Activated CD8-positive, alpha-beta memory T cell treated with anti-CD3 and anti-CD28 coated beads, Interleukin-2, amount 50 U/mL, for 48 hours (primary cell): Measurements from ENCODE around the gene EFCAB6.

ENCODE experiments used
- DNase-seq: peaks from one replicate; pipeline ENCODE4 v3.0.0-alpha.2; 2020

EFCAB6 gene

DNA sequence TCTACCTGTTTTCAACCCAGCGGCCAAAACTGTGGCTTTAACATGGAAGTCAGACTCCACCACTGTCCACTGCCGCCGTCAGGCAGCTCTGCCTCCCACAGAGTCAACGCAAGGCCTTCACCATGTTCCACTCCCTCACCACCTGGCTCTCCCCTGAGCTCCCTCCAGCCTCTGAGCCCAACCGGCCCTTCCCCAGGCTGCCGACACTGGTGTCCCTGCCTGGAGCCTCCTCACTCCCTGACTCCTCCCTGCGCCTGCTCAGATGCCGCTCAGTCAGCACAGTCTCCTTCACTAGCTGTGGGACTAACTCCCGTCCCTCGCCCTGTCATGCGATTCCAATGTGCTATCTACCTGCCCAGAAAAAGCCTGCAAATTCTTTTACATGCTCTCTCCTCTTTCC lies 33.9 kb upstream of the EFCAB6 start:
- DNase-seq, result no peak

DNA sequence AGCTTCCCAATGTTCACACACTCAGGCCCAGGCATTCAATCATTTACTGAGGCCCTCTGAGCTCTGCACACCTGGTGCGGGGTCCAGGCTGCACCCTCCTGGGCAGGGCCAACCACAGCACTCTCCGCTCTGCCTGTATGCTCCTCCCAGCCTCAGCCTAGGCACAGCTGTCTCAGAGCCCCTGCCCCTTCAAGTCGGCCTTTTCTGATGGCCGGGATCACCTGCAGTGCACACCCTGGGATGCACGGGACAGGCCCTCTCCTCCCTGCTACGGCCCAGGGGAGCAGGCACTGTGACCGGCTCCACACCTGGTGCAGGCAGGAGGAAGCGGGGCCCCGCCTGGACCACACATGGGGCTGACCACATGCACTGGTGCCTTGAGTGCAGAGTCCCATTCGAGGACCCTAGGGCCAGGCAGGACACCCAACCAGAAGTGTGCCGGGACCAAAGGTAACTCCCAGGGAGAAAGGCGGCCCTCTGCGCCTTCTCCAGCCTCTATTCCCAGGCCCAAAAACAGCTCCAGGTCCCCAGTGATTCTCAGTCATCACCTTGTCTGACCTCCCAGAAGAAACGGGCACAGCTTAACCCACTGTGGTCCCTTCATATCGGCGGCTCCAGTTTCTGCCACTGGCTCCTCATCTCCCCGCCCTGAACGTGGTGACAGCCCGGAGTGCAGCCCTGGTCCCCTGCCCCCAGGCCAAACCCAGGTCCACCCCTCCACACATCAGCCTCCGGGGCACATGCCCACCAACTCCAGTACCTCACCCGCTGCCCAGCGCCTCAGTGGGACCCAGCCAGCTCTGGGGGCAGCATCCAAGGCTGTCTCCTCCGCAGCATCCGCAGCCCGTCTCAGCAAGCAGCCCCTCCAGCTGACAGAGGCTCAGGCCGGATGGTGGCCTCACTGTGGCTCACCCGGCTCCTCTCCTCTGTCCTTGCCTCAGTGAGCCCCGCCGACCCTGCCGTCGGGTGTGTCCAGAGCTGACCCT lies 32.7 kb upstream of the EFCAB6 start:
- no peak for DNase-seq

DNA sequence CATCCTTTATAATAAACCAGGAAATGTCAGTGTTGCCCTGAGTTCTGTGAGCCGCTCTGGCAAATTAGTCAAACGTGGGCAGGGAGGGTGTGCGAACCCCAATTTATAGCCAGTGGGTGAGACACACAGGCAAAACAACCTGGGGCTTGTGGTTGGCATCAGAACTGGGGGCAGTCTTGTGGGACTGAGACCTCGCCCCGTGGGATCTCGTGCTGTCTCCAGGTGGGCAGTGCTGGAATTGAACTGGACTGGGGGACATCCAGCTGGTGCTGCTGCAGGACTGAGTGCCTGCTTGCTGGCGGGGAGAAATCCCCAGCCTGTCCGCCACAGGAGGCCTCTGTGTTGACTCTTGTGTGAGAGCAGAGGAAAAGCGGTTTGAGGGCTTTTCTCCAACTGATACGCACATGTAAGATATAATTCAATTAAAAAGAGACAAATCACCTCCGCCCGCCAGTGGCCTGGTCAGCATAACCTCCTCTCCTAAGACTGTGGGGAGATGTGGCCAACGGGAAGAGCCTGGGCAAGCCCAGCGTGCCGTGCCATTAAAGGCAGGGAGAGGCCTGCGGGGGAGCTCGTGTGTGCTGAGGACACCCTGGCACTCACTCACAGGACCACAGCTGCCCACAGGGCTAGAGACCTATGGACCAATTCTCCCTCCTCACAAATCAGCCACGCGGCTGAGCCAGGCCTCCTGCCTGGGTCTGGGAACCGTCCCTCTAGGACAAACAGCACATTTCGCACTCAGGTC lies 31.9 kb upstream of the EFCAB6 start:
- DNase-seq, result no peak

DNA sequence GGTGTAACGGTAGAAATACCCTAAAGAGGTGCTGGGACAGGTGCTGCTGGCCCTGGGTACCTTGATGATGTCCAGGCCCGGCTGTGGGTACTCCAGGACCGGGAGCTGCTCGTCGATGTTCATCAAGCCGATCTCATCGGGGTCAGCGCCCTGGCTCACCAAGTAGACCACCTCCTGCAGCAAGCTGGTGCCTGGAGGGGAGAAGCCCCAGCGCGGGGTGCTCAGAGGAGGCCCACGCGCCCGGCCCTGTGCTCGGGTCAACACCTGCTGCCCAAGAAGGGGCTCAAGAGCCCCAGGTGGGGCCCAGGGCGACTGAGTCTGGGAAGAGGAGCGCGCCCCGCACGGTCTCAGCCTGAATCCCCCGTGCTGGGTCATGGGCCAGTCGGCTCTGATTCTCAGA lies 29.6 kb upstream of the EFCAB6 start:
- no peak for DNase-seq

DNA sequence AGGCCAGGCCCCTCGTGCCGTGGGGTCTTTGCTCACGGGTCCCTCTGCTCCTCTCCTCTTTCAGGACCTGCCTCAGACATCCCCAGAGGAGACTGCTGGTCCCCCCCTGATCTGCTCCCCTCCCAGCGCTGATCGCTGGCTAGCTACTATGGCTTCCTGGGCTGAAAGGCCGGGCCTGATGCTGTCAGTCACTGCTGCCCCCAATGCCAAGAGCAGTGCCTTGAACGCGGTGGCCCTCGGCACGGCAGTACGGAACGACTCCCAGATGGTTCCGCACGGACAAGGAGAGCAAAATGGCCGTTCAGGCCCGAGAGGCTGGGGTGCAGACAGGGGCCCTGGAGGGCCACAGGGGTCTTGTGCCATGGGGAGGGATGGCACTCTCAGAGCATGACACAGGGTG lies 28.7 kb upstream of the EFCAB6 start:
- no peak for DNase-seq

DNA sequence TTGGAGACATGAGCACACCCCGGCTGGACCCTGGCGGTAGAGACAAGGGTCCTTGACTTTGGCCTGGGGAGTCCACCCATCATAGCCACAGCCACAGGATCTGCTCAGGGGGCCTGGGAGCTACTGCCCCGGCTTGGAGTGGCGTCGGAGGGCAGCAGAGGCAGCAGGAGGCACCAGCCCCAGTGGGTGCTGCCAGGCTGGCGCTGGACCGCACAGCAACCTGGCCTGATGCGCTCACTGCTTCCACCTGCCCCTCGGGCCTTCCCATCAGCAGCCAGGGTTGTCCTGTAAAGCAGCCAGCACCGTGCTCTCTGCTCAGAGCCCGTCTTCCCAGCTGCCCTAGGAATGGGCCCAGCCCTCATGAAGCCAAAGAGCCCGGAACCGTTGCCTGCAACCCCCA lies 28.3 kb upstream of the EFCAB6 start:
- no peak for DNase-seq

DNA sequence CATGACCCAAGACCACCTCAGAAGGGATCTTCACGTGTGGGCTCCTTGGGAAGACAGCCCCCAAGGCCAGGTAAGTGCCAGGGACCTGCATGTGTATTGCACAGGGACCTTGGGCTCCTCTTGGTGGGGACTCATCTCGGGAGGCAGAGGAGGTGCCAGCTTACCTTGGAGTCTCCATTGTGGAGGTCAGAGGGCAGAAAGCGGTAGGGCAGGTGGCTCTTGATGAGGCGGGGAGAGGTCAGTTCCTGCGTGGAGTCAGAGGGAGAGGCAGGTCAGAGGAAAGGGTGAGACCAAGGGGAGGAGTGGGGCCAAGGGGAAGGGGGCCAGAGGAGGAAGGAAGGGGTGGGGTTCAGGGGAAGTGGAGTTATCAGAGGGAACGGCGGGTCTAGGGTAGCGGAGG lies 27.7 kb upstream of the EFCAB6 start:
- DNase-seq, result no peak

DNA sequence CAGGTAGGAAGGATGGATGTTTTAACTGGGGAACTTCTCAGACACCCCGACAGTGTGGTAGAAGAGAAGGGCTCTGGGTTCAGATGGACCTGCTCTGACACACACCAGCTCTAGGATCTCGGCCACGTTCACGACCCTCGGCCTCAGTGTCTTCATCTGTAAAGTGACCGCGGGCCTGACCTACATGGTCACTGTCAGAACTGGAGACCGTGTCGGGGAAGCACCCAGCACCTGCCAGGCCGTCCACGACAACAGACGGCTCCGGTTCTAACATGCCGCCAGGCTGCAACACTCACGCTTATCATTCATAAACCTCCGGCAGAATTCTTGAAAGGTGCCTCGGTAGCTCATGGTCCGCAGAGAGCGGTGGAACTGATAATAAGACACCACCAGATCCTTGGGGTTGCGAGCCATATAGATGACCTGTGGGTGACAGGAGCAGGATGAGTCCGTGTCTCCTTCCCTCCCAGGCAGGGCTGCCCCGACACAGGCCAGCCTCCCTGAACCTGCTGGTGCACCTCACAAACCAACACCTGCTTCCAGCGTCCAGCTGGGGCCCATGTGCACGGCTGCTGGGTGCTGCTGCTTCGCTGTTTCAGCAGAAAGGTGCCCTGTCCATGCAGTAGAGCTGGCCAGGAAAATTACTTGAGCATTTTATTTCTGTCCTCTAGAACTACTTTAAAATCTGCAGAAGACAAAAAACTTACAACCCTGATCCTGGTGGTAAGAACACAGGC lies 26.6 kb upstream of the EFCAB6 start:
- no peak for DNase-seq

DNA sequence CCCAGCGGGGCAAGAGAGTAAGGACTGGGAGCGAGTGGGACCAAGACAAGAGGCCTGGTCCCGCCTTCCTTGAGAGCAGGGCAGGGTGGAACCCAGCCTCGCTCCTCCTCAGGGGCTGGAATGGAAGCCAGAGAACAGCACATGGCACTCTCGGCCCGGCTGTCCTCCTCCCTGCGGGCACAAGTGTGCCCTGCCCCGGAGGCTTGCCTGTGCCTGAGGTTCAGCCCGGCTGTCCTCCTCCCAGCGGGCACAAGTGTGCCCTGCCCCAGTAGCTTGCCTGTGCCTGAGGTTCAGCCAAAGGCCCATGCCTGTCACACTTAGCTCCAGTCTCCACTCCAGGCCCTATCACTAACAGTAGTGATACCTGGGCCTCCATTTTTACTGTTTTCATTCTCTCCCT lies 26.1 kb upstream of the EFCAB6 start:
- DNase-seq, result no peak

DNA sequence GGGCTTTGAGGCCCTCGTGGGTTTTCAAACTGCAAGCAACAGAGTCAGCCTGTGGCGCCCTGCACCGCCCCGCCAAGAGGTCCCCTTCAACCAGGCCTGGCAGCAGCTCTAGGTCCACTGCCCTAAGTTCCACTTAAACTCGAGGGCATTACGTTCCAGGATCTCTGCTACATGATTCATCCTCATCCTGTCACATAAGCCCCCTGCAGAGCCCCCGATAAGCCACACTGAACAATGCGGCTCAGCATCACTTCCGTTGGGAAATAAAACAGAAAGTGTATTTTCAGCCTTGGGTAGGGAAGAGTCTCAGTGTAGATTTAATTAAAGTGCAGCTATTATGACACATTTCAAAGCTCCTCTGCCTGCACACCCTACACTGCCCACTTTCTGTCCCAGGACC lies 25.6 kb upstream of the EFCAB6 start:
- no peak for DNase-seq

DNA sequence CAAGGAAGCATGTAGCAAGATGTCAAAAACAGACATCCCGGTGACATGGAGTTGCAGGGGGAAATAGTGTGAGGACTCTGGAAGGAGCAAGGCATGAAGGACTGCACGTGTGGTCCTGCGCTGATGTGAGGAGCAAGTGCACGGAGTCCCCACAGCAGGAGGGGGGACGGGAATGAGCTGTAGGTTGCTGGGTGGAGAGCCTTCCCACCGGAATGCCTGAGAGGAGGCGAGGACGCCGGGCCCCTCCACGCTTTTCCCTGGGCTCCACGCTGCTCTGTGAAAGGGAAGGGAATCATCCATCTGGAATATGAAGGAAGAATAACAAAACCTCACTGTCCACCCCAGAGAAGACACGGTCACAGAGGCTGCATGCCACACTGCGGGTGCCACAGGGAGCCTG lies 23.6 kb upstream of the EFCAB6 start:
- no peak for DNase-seq

DNA sequence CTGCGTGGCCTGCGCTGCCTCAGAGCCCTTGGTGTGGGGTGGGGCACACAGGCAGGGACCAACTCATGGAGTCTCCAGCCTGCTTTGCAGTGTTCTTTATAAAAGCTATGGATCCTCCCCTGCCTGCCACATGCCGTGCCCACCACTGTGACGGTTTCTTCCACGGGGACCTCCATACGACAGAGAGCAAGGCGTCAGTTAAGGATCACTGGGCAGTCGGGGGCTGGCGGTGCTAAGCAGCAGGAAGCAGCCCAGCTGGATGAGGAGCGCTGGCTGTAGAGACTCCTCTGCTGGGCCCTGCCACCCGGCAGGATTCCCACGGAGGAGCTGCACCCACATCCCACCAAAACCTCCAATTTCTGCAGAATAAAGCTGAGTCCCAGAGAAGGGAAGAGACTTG lies 23.1 kb upstream of the EFCAB6 start:
- no peak for DNase-seq

DNA sequence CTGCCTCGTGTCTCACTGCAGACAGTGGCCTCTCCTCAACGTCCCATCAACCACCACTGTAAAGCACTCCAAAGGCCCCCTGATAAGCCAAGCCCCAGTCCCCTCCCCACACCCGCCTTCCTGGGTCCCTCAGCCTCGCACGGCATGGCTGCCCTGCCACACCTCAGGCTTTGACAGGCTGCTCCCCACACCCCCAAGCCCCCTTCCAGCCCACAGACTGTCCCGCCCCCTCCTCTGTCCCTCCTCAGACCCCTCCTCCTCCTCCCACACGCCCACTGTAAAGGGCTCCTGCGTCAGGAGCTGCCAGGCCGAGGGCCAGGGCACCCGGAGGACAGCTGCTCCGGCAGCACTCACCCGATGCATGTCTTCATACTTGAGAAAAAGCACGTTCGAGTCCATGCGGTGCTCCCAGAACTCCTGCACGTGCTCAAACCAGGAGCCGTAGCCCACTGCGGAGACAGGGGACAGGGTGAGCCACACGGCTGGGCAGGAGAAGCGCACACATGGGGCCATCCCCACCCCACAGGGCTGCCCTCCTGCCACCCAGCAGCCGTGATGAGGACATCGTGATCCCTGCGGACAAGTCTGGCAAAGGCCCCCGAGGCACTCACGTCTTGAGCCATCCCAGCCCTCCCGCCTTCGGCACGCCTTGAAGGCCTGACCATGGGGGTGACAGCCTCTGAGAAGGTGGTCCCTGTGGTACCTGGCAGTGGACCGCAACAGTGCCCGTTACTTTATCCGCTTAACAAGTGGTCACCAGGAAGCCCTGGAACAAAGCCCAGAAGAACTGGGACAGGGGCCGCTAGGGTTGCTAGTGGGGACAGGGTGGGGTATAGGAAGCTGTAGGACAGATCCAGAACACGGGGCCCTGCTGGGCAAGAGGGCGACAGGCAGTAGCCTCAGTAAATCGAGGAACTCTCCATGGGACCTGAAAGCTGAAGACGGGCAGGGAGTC lies 21.5 kb upstream of the EFCAB6 start:
- DNase-seq, result no peak

DNA sequence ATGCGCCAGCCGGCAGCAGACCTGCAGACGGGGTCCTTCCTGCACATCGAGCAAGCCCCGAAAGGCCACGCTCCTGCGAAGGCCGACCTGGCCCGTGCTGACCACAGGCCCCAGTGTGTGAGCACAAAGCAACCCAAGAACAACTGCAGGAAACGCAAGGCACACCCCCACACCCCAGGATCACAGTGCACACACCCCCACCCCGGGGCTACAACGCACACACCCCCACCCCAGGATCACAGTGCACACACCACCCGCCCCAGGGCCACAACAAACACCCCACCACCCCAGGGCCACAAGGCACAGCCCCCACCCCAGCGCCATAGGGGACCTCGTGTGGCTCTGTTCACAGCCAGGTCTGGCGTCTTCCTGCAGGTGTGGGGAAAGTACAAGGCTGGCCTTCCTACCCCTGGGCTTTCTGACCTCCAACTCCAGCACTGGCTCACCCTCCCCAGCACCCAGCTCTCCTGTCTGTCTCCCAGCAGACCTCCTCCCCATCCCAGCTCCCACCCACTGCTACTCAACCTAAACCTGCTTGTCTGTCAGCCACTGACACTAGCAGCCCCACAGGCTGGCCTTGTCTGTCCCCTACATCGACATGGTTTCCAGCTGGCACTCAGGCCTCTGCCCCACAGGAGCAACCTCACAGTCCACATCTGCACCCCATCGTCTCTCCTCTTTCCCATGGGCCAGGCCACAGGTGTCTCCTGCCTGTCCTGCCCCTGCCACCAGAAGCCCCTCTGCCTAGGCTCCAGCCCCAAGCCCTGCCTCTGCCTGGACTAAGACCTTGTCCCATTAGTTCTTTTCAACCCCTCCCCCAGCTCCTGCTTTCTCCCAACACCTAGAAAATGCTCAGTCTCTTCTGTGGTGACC lies 20.5 kb upstream of the EFCAB6 start:
- DNase-seq, result no peak

DNA sequence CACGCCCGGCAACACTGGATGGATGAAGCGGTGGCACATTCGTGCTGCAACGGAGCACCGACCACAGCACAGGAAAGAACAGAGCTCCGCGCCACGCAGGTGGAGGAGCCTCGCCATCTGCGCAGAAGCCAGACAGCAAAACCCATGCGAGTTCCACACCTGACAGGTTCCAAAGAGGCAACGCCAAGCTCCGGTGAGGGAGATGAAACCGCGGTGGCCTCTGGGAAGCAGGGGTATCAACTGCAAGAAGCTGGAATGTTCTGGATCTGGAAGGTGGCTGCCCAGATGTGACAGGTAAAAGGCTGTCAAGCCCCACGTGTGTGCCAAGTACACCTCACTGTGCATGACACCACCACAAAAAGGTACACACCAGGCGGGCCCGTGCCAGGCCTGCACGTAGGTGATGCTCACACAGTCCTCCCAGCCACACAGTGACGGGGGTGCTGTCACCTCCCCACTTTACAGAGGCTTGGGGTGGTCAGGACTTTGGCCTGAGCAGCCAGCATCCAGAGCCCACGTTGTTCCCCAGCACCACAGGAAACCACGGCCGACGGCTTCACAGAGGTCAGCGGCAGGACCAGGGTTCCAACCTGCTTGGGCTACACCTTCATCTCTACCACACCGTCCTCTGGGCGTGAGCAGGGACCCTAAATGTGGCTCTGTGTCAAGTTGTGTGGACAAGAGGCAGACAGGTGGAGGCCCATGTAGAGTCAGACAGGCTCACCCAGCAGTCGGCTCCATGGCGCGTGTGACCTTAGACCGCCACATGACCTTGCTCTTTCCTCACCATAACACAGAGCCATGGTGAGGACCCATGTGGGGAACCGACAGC lies 19.7 kb upstream of the EFCAB6 start:
- DNase-seq, result no peak

DNA sequence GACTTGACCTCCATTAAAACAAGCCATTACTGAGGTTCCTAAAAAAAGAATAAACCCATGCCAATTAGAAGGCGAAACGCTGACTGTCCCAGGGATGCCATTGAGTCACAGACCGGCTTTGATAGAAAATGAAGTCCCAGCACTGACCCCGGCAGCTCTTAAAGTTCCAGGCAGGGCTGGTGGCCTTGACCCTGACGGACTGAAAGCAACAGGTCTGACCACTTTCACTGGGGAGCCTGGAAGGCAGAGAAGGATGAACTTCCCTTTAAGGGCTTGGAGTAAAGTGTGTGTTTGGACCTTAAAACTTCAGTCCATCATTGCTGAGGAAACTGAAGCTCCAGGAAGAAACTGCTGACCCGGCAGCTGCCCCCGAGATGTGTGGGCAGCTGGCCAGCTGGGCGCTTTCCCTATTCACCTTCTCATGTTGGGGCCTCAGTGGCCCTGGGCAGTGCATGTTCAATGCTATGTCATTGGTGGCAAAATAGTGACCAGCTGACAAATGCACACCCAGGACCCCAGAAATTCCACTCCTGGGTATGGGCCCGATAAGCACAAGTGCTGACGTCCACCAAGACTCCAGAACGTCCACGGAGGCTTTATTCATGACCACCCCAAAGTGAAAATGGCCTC lies 18.9 kb upstream of the EFCAB6 start:
- no peak for DNase-seq

DNA sequence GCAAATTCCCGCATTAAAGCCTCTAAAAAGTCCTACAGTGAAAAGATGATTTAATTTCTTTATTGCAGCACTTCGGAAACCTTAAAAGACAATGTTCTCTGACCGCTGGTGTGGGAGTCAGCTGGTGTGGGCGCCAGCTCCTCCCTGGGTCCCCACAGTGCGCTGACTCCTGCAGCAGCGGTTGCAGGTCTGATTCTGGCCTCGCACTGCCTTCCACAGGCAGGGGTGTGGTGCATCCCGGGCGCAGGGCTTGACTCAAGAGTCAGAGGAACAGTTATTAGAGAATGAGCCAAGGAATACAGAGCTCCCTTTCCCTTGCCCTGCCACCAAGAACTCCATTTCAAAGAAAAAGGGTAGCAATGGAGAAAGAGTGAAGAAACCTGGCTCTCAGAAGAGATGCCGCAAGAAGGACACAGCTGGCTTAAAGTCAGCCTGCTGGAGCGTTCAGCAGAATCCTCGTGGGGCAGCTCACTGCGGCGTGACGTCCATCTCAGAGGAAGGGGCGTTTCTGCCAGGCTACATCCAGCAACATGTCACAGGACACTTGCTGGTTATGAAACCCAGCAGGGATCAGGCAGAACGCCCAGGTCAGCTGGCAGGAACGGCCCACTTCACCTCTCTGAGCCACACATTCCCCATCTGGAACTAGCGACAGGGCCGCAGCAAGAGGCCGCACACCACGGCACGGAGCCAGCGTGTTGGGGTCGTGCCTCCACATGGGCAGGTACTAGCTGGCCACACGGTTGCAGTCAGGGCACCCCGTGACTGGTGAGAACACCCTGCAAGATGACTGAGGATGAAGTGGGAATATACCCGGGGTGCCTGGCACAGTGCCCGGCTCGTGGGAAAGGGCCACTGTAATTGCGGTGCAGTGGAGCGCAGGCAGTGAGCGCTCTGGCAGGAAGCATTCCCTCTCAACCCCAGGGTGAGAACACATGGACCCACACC lies 18.1 kb upstream of the EFCAB6 start:
- DNase-seq, result no peak

DNA sequence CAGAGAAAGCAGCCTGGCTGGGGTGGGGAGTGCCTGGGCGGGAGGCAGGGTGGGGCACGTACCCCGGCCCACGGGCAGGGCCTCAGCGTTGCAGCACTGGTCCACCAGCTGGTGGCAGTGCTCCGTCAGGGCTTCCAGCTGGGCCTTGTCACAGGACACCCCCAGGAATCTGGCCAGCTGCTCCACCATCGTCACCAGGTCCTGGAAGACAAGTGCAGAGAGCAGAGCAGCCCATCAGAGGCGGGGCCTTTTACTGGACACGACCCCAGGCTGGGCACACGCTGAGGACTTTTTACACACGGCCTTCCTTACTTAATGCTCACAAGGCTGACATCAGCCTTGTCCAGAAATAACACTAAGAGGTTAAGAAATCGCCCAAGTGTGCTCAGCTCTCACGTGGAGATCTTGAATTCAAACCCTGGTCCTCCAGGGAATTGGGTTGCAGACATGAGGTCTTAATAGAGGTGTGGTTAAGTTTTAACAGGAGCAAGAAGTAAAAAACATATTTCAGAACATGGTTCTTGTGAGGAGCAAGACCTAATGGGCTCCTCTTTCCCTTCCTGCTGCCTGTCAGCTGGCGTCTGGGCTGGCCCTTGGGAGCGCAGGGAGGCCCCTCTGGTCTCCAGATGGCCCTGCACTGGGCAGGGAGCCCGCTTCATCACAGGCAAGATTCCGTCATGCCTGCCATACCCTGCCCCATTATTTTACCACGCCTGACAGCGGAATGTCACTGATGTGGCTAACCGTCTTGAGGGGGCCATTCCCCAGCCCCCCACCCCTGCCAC lies 17.1 kb upstream of the EFCAB6 start:
- no peak for DNase-seq
